Measurements from ENCODE around the gene KLLN.

GRCh38 chr10:87896216-87896615, 32.9 kb upstream of the KLLN start:
- TF ChIP-seq GATA2 (IDR thresholded peaks at IDR 0.05; ENCODE audit: low read depth, low read length): no peak
- TF ChIP-seq GATA3 (IDR thresholded peaks at IDR 0.05; ENCODE audit: low read depth, low read length): no peak
